ENCODE data around the gene TMEM253. TPM values are rescaled to one million over a fixed set of nuclear protein-coding genes. Genes with fewer than 3 reads are reported as not detected.

Gene TMEM253
- total RNA-seq, 1 donor from 2014 or later = not detected

- Mint-ChIP-seq H3K4me3 (no peak overlapping the region), H3K36me3 (ENCODE audit: low read depth) (no peaks in the 10 kb centered on the region), H3K27me3 (ENCODE audit: insufficient read depth) (peaks cover 28% of the 10 kb centered on the region), H3K27ac (no peak overlapping the region), H3K4me1 (ENCODE audit: low read depth) (peaks cover 15% of the 10 kb centered on the region), H3K9me3 (no peaks in the 10 kb centered on the region)
- intact Hi-C loops (cut with micrococcal nuclease) = no loop called here
- no peak for DNase-seq (ENCODE audit: low spot score)
Measured at GRCh38 chr14:21075719-21076437, 25.0 kb upstream of the TMEM253 start.

DNA sequence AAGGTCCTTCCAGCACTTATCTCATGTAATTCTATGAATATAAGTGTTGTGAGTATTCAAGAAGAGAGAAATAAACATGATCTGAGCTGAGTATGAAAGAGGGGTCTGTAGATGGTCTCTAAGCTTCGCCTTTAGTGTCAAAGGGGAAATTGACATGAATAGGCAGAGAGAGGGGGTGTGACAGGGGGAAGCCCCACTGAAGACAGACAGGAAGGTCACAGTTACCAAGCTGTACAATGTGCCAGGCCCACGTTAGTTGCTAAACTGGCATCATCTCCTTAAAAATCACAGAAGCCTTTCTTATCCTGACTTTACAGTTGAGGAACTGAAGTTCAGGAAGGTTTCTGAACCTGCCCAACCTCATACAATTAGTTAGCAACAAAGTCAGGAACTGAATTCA is 23.2 kb upstream of the TMEM253 start:
- Mint-ChIP-seq H3K36me3 (ENCODE audit: low read depth) (no peaks in the 10 kb centered on the region), H3K9me3 (no peaks in the 10 kb centered on the region), H3K4me1 (ENCODE audit: low read depth) (no peaks in the 10 kb centered on the region), H3K4me3 (no peak overlapping the region), H3K27me3 (ENCODE audit: insufficient read depth) (peaks cover 13% of the 10 kb centered on the region), H3K27ac (no peak overlapping the region)
- DNase-seq (ENCODE audit: low spot score) = no peak
- intact Hi-C loops (cut with micrococcal nuclease) = no loop called here

GRCh38 chr14:21078287-21078686 is 22.6 kb upstream of the TMEM253 start:
- H3K4me1 Mint-ChIP-seq (ENCODE audit: low read depth) = no peaks in the 10 kb centered on the region
- intact Hi-C loops (cut with micrococcal nuclease) = no loop called here
- no peaks in the 10 kb centered on the region for H3K9me3 Mint-ChIP-seq
- peaks cover 10% of the 10 kb centered on the region for H3K27me3 Mint-ChIP-seq (ENCODE audit: insufficient read depth)
- H3K4me3 Mint-ChIP-seq = no peak overlapping the region
- no peak for DNase-seq (ENCODE audit: low spot score)
- no peaks in the 10 kb centered on the region for H3K36me3 Mint-ChIP-seq (ENCODE audit: low read depth)
- no peak overlapping the region for H3K27ac Mint-ChIP-seq

- no peak overlapping the region for H3K4me3 Mint-ChIP-seq
- no peaks in the 10 kb centered on the region for H3K9me3 Mint-ChIP-seq
- H3K27ac Mint-ChIP-seq = no peak overlapping the region
- H3K4me1 Mint-ChIP-seq (ENCODE audit: low read depth) = no peaks in the 10 kb centered on the region
- peaks cover 6% of the 10 kb centered on the region for H3K27me3 Mint-ChIP-seq (ENCODE audit: insufficient read depth)
- intact Hi-C loops (cut with micrococcal nuclease) = no loop called here
- no peak for DNase-seq (ENCODE audit: low spot score)
- no peaks in the 10 kb centered on the region for H3K36me3 Mint-ChIP-seq (ENCODE audit: low read depth)
Measured at GRCh38 chr14:21078726-21079125, 22.1 kb upstream of the TMEM253 start.

- no peaks in the 10 kb centered on the region for H3K9me3 Mint-ChIP-seq
- peaks cover 2% of the 10 kb centered on the region for H3K27me3 Mint-ChIP-seq (ENCODE audit: insufficient read depth)
- no peaks in the 10 kb centered on the region for H3K36me3 Mint-ChIP-seq (ENCODE audit: low read depth)
- intact Hi-C loops (cut with micrococcal nuclease) = no loop called here
- peaks cover 3% of the 10 kb centered on the region for H3K4me1 Mint-ChIP-seq (ENCODE audit: low read depth)
- H3K27ac Mint-ChIP-seq = no peak overlapping the region
- DNase-seq (ENCODE audit: low spot score) = no peak
- H3K4me3 Mint-ChIP-seq = no peak overlapping the region
Measured at GRCh38 chr14:21081521-21082142, 19.2 kb upstream of the TMEM253 start.

DNA sequence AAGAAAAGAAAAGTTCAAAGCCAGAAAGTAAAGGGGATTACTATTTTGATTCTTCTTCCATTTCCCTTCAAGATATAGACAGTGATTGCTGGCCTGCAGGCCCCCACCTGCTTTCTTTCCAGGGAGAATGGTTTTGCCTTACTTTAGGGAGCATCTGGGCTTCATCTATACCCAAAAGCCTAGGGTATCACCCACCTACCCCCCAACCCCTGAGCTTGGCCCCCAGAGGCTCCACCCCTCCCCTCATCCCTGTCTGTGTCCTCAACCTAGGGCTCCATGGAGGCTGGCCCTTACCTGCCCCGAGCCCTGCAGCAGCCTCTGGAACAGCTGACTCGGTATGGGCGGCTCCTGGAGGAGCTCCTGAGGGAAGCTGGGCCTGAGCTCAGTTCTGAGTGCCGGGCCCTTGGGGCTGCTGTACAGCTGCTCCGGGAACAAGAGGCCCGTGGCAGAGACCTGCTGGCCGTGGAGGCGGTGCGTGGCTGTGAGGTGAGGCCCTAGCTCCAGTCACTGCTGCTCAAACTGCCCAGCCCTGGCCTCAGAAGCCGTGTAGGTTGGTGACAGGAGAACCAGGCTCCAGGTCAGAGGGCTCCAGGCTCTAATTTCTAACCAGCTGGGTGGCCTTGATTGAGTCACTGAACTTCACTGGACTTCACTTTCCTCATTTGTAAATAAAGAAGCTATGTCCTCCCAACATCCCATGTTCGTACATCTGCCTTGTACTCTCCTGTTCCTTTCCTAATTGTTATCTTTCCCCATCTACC is 17.1 kb upstream of the TMEM253 start:
- no peak for DNase-seq (ENCODE audit: low spot score)
- H3K27me3 Mint-ChIP-seq (ENCODE audit: insufficient read depth) = no peaks in the 10 kb centered on the region
- H3K9me3 Mint-ChIP-seq = no peaks in the 10 kb centered on the region
- intact Hi-C loops (cut with micrococcal nuclease) = no loop called here
- H3K36me3 Mint-ChIP-seq (ENCODE audit: low read depth) = no peaks in the 10 kb centered on the region
- no peak overlapping the region for H3K4me3 Mint-ChIP-seq
- peaks cover 16% of the 10 kb centered on the region for H3K4me1 Mint-ChIP-seq (ENCODE audit: low read depth)
- no peak overlapping the region for H3K27ac Mint-ChIP-seq

- Mint-ChIP-seq H3K9me3 (no peaks in the 10 kb centered on the region), H3K4me1 (ENCODE audit: low read depth) (peaks cover 20% of the 10 kb centered on the region), H3K27me3 (ENCODE audit: insufficient read depth) (no peaks in the 10 kb centered on the region), H3K36me3 (ENCODE audit: low read depth) (no peaks in the 10 kb centered on the region), H3K27ac (no peak overlapping the region), H3K4me3 (no peak overlapping the region)
- DNase-seq (ENCODE audit: low spot score) = no peak
- intact Hi-C loops (cut with micrococcal nuclease) = no loop called here
Measured at GRCh38 chr14:21084396-21084795, 16.5 kb upstream of the TMEM253 start.

DNA sequence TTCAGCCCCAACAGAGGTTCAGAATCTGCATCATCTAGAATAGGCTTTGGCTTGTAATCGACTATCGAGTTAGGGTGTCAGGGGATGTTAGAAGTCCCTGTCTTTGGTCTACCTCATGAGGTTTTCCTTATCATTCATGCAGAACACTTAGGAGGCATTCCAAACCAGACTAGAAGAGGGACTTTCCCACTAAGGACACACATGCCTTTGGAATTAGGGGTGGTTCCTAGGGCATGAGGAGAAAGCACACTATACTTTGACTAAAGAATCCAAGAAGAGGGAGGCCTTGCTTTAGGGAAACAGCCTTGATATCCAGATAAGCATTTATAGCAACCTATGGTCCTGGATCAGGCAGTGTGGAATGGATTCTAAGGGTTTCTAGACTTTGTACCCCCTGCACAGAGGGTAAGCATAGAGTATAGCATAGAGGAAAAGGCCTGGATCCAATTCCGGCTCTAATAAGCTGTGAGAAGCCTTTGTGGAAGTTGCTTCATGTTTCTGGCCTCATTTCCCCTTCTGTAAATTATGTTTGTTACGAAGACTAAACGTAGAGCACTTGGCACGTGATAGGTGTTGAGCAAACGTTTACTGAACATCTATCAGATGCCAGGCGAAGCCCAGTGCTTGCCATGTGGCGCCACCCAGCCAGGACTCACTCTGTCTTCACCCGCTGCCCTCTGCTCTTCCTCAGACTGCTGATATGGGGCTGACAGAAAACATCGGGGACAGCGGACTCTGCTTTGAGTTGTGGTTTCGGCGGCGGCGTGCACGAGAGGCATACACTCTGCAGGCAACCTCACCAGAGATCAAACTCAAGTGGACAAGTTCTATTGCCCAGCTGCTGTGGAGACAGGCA is 15.6 kb upstream of the TMEM253 start:
- Mint-ChIP-seq H3K27ac (no peak overlapping the region), H3K27me3 (ENCODE audit: insufficient read depth) (no peaks in the 10 kb centered on the region), H3K36me3 (ENCODE audit: low read depth) (no peaks in the 10 kb centered on the region)

DNA sequence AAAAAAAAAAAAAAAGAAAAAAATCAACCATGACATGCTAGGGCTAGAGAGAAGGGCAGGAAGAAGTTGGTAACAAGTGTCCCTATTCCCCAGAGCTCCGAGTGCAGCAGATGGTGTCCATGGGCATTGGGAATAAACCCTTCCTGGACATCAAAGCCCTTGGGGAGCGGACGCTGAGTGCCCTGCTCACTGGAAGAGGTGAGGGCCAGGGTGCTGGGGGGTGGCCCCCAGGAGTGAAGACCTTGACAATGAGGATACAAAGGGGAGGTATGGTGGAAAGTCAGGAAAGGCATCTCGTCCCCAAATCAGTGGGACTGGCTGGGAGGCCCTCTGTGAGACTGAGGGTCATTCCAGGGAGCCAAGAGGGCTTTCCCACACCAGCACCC is 14.0 kb upstream of the TMEM253 start:
- intact Hi-C loops (cut with micrococcal nuclease) = loop anchor here (1.0 kb wide), 2 partner anchors 17 to 19 kb away; no protein-coding TSS in a partner anchor
- DNase-seq (ENCODE audit: low spot score) = no peak
- H3K27ac Mint-ChIP-seq = peak overlapping the region; percentile 49
- peaks cover 20% of the 10 kb centered on the region for H3K4me1 Mint-ChIP-seq (ENCODE audit: low read depth)
- no peak overlapping the region for H3K4me3 Mint-ChIP-seq
- H3K9me3 Mint-ChIP-seq = no peaks in the 10 kb centered on the region
- H3K27me3 Mint-ChIP-seq (ENCODE audit: insufficient read depth) = no peaks in the 10 kb centered on the region
- no peaks in the 10 kb centered on the region for H3K36me3 Mint-ChIP-seq (ENCODE audit: low read depth)

More for the DNA sequence above, 15.6 kb upstream of the TMEM253 start:
- DNase-seq (ENCODE audit: low spot score) = no peak
- no peaks in the 10 kb centered on the region for H3K9me3 Mint-ChIP-seq
- peaks cover 20% of the 10 kb centered on the region for H3K4me1 Mint-ChIP-seq (ENCODE audit: low read depth)
- intact Hi-C loops (cut with micrococcal nuclease) = no loop called here
- no peak overlapping the region for H3K4me3 Mint-ChIP-seq

DNA sequence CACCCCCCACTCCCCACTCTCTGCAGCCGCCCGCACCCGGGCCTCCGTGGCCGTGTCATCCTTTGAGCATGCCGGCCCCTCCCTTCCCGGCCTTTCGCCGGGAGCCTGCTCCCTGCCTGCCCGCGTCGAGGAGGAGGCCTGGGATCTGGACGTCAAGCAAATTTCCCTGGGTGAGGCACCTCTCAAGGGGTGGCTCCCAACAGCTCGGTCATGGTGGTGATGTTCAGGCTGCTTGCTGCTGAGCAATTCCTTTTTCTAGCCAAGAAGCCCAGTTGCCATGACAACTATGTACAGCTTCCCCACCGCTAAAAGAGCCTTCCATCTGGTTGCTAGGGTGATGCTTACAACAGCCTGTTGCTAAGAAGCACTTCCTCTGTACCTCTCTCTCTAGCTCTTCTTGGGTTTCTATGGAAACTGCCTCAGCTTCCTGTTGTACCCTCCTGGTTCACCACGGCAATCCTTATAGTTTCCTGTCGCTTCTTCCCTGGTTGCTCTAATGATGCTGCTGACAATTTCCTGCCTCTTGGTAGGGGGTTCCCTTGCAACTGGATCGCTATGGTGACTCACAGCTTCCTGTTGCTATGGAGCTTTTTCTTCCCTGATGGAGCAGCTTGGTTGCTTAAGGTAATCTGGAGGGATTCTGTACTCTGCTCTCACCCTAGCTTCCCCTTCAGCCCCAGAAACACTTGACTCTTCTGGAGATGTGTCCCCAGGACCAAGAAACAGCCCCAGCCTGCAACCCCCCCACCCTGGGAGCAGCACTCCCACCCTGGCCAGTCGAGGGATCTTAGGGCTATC is 13.4 kb upstream of the TMEM253 start:
- Mint-ChIP-seq H3K27ac (peak overlapping the region; percentile 67), H3K4me1 (ENCODE audit: low read depth) (peaks cover 22% of the 10 kb centered on the region), H3K36me3 (ENCODE audit: low read depth) (peaks cover 1% of the 10 kb centered on the region), H3K9me3 (no peaks in the 10 kb centered on the region), H3K27me3 (ENCODE audit: insufficient read depth) (no peaks in the 10 kb centered on the region), H3K4me3 (no peak overlapping the region)
- intact Hi-C loops (cut with micrococcal nuclease) = loop anchor here (1.0 kb wide), 2 partner anchors 17 to 19 kb away; no protein-coding TSS in a partner anchor
- peak; percentile 75 for DNase-seq (ENCODE audit: low spot score)

- Mint-ChIP-seq H3K36me3 (ENCODE audit: low read depth) (peaks cover 2% of the 10 kb centered on the region), H3K27ac (peak overlapping the region; percentile 70), H3K4me1 (ENCODE audit: low read depth) (peaks cover 31% of the 10 kb centered on the region), H3K9me3 (no peaks in the 10 kb centered on the region), H3K27me3 (ENCODE audit: insufficient read depth) (peaks cover 2% of the 10 kb centered on the region), H3K4me3 (peak overlapping the region; percentile 20)
- intact Hi-C loops (cut with micrococcal nuclease) = no loop called here
- no peak for DNase-seq (ENCODE audit: low spot score)
Measured at GRCh38 chr14:21088687-21089086, 12.2 kb upstream of the TMEM253 start.

DNA sequence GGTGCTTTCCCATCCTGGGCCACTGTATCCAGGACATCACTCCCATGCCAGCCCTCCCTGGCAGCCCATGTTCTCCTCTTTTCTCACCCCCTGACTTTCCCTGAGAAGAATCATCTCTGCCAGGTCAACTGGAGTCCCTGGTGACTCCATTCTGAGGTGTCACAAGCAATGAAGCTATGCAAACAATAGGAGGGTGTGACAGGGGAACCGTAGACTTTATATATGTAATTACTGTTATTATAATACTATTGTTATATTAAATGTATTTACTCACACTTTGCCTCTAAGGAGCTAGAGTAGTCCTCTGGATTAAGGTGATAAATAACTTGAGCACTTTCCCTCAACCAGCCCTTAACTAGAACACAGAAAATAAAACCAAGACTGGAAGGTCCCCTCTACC is 11.6 kb upstream of the TMEM253 start:
- Mint-ChIP-seq H3K27ac (no peak overlapping the region), H3K4me1 (ENCODE audit: low read depth) (peaks cover 31% of the 10 kb centered on the region)
- no peak for DNase-seq (ENCODE audit: low spot score)

More for the DNA sequence above, 11.6 kb upstream of the TMEM253 start:
- Mint-ChIP-seq H3K9me3 (no peaks in the 10 kb centered on the region), H3K27me3 (ENCODE audit: insufficient read depth) (peaks cover 2% of the 10 kb centered on the region), H3K36me3 (ENCODE audit: low read depth) (peaks cover 2% of the 10 kb centered on the region), H3K4me3 (no peak overlapping the region)
- intact Hi-C loops (cut with micrococcal nuclease) = no loop called here
